ENCODE results near the gene SPON1. TPM values are rescaled to one million over a fixed set of nuclear protein-coding genes. Genes with fewer than 3 reads are reported as not detected.

Gene SPON1
- total RNA-seq, 1 experiment from 2014 or later, result not detected

DNA sequence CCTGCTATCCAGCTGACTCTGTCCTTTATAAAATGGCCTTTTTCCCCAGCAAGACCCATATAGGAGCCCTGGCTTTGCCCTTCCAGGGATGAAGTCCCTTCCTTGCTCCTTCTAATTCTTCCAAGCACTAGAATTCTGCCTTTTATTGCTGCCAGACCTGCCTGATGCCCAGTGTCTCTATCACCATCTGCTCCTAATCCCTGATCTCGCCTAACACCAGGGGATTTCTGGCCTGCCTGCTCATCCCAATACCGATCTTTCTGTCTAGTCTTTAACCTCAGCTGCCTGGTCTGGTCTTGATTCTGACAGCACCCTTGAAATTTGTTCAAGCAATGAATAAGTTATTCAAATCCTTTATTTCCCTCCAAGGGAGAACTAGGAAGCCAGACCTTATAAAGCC, 150.2 kb downstream of the SPON1 start:
- no peak for ATAC-seq
- Histone ChIP-seq H3K27me3 (ENCODE audit: low read length) (0 out of 2 replicates have a peak, but pooled peaks cover 3% of the 10 kb centered on the region), H2AFZ (ENCODE audit: low read length) (no peak overlapping the region), H3K79me2 (ENCODE audit: low read length) (no peaks in the 10 kb centered on the region), H3K9me3 (ENCODE audit: low read length) (no peaks in the 10 kb centered on the region), H3K4me1 (ENCODE audit: insufficient read depth, low read length) (no peaks in the 10 kb centered on the region), H3K4me2 (ENCODE audit: low read length) (no peak overlapping the region), H3K27ac (ENCODE audit: low read length) (no peak overlapping the region), H3K4me3 (ENCODE audit: low read length) (no peak overlapping the region), H3K9ac (ENCODE audit: low read length) (no peak overlapping the region), H3F3A (ENCODE audit: low read length, unreplicated experiment) (no peaks in the 10 kb centered on the region), H4K20me1 (ENCODE audit: low read length) (no peaks in the 10 kb centered on the region), H3K36me3 (ENCODE audit: low read depth, low read length) (no peaks in the 10 kb centered on the region), H3K9me2 (replicated peaks; ENCODE audit: low read length) (no peaks in the 10 kb centered on the region)
- ChIA-PET POLR2A (ENCODE audit: unreplicated experiment) (no interaction called here), CTCF (no interaction called here)
- TF ChIP-seq, protein P1, sequence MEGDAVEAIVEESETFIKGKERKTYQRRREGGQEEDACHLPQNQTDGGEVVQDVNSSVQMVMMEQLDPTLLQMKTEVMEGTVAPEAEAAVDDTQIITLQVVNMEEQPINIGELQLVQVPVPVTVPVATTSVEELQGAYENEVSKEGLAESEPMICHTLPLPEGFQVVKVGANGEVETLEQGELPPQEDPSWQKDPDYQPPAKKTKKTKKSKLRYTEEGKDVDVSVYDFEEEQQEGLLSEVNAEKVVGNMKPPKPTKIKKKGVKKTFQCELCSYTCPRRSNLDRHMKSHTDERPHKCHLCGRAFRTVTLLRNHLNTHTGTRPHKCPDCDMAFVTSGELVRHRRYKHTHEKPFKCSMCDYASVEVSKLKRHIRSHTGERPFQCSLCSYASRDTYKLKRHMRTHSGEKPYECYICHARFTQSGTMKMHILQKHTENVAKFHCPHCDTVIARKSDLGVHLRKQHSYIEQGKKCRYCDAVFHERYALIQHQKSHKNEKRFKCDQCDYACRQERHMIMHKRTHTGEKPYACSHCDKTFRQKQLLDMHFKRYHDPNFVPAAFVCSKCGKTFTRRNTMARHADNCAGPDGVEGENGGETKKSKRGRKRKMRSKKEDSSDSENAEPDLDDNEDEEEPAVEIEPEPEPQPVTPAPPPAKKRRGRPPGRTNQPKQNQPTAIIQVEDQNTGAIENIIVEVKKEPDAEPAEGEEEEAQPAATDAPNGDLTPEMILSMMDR (conservative IDR thresholded peaks at IDR 0.05; ENCODE audit: low read depth, low read length), result no peak
- no peak for TF ChIP-seq EZH2 (IDR thresholded peaks at IDR 0.05; ENCODE audit: low read length, unreplicated experiment)
- TF ChIP-seq EZH2phosphoT487 (IDR thresholded peaks at IDR 0.05; ENCODE audit: borderline replicate concordance, low read length), result no peak
- intact Hi-C loops (cut with micrococcal nuclease), result no loop called here
- DNase-seq, result no peak
- BruUV-seq (replicated peaks), result no TSS peak

- Histone ChIP-seq H3K36me3 (ENCODE audit: low read depth, low read length) (no peaks in the 10 kb centered on the region), H4K20me1 (ENCODE audit: low read length) (no peaks in the 10 kb centered on the region), H3K79me2 (ENCODE audit: low read length) (no peaks in the 10 kb centered on the region), H2AFZ (ENCODE audit: low read length) (no peak overlapping the region), H3K4me1 (ENCODE audit: insufficient read depth, low read length) (no peaks in the 10 kb centered on the region), H3K9me3 (ENCODE audit: low read length) (no peaks in the 10 kb centered on the region), H3K4me2 (ENCODE audit: low read length) (no peak overlapping the region), H3K27me3 (ENCODE audit: low read length) (no peaks in the 10 kb centered on the region), H3K9me2 (replicated peaks; ENCODE audit: low read length) (no peaks in the 10 kb centered on the region), H3K4me3 (ENCODE audit: low read length) (no peak overlapping the region), H3K9ac (ENCODE audit: low read length) (no peak overlapping the region), H3K27ac (ENCODE audit: low read length) (no peak overlapping the region), H3F3A (ENCODE audit: low read length, unreplicated experiment) (no peaks in the 10 kb centered on the region)
- TF ChIP-seq EZH2phosphoT487 (IDR thresholded peaks at IDR 0.05; ENCODE audit: borderline replicate concordance, low read length) (no peak), EZH2 (IDR thresholded peaks at IDR 0.05; ENCODE audit: low read length, unreplicated experiment) (no peak)
- TF ChIP-seq, protein P1 (conservative IDR thresholded peaks at IDR 0.05; ENCODE audit: low read depth, low read length), result no peak
- no peak for ATAC-seq
- BruUV-seq (replicated peaks), result no TSS peak
- no peak for DNase-seq
- ChIA-PET POLR2A (ENCODE audit: unreplicated experiment) (no interaction called here), CTCF (no interaction called here)
- intact Hi-C loops (cut with micrococcal nuclease), result no loop called here
These were observed 151.7 kb downstream of the SPON1 start for GRCh38 chr11:14114269-14114668.

- Histone ChIP-seq H2AFZ (ENCODE audit: low read length) (no peak overlapping the region), H3K79me2 (ENCODE audit: low read length) (no peaks in the 10 kb centered on the region), H3K4me3 (ENCODE audit: low read length) (no peak overlapping the region), H3K4me1 (ENCODE audit: insufficient read depth, low read length) (no peaks in the 10 kb centered on the region), H3K27ac (ENCODE audit: low read length) (no peak overlapping the region), H3K36me3 (ENCODE audit: low read depth, low read length) (no peaks in the 10 kb centered on the region), H4K20me1 (ENCODE audit: low read length) (no peaks in the 10 kb centered on the region), H3K9ac (ENCODE audit: low read length) (no peak overlapping the region), H3K27me3 (ENCODE audit: low read length) (no peaks in the 10 kb centered on the region), H3F3A (ENCODE audit: low read length, unreplicated experiment) (no peaks in the 10 kb centered on the region), H3K9me2 (replicated peaks; ENCODE audit: low read length) (no peaks in the 10 kb centered on the region), H3K4me2 (ENCODE audit: low read length) (no peak overlapping the region), H3K9me3 (ENCODE audit: low read length) (no peaks in the 10 kb centered on the region)
- ChIA-PET POLR2A (ENCODE audit: unreplicated experiment) (no interaction called here), CTCF (no interaction called here)
- no peak for ATAC-seq
- intact Hi-C loops (cut with micrococcal nuclease), result no loop called here
- TF ChIP-seq EZH2 (IDR thresholded peaks at IDR 0.05; ENCODE audit: low read length, unreplicated experiment), result no peak
- TF ChIP-seq, protein P1 (conservative IDR thresholded peaks at IDR 0.05; ENCODE audit: low read depth, low read length), result no peak
- TF ChIP-seq EZH2phosphoT487 (IDR thresholded peaks at IDR 0.05; ENCODE audit: borderline replicate concordance, low read length), result no peak
- BruUV-seq (replicated peaks), result no TSS peak
- DNase-seq, result no peak
These were observed 152.3 kb downstream of the SPON1 start for GRCh38 chr11:14114786-14115185.
